ENCODE measurements around the gene RAD51AP2. TPM values are rescaled to one million over a fixed set of nuclear protein-coding genes. Genes with fewer than 3 reads are reported as not detected.
"Not testable (repeated sequence)": the region's sequence is repeated elsewhere in the genome, so short reads cannot be mapped to it uniquely, and the experiment has no call there.

Gene RAD51AP2
- total and polyA plus RNA-seq, 4 donors: 0.46 TPM; not detected in 3

GRCh38 chr2:17506736-17507616, 11.3 kb downstream of the RAD51AP2 start:
- no peak for TF ChIP-seq CTCF (IDR thresholded peaks at IDR 0.05; ENCODE audit: control extremely low read depth, extremely low read depth)
- Histone ChIP-seq H3K9ac (ENCODE audit: insufficient read depth in 1 of 2, low read length in 2 of 2) (no peak overlapping the region), H3K9me3 (ENCODE audit: control insufficient read depth in 4 of 4, insufficient read depth in 3 of 4, low read length in 3 of 4) (no peaks in the 10 kb centered on the region), H3K36me3 (ENCODE audit: control insufficient read depth in 4 of 4, insufficient read depth in 4 of 4, low read length in 4 of 4) (no peaks in the 10 kb centered on the region), H3K27me3 (ENCODE audit: control insufficient read depth in 3 of 3, insufficient read depth in 3 of 3, low read length in 2 of 3) (no peaks in the 10 kb centered on the region), H3K4me1 (ENCODE audit: control insufficient read depth in 5 of 5, insufficient read depth in 5 of 5, low read length in 5 of 5) (no peaks in the 10 kb centered on the region), H3K4me3 (no peak overlapping the region), H3K27ac (ENCODE audit: low read depth in 1 of 2, low read length in 1 of 2) (no peak overlapping the region)
- no peak for ATAC-seq (ENCODE audit: insufficient read depth, low FRiP score)
- 81 to 84% methylated on average over 2 of the region's 2 CpGs for WGBS, 2 donors
- DNase-seq: no peak

- Histone ChIP-seq H3K27me3 (ENCODE audit: control insufficient read depth in 3 of 3, insufficient read depth in 3 of 3, low read length in 2 of 3) (no peaks in the 10 kb centered on the region), H3K36me3 (ENCODE audit: control insufficient read depth in 4 of 4, insufficient read depth in 4 of 4, low read length in 4 of 4) (no peaks in the 10 kb centered on the region), H3K27ac (ENCODE audit: low read depth in 1 of 2, low read length in 1 of 2) (no peak overlapping the region), H3K4me3 (no peak overlapping the region), H3K9me3 (ENCODE audit: control insufficient read depth in 4 of 4, insufficient read depth in 3 of 4, low read length in 3 of 4) (no peaks in the 10 kb centered on the region), H3K4me1 (ENCODE audit: control insufficient read depth in 5 of 5, insufficient read depth in 5 of 5, low read length in 5 of 5) (peaks cover 0 to 2% (median 0%) of the 10 kb centered on the region in 5 donors), H3K9ac (ENCODE audit: insufficient read depth in 1 of 2, low read length in 2 of 2) (no peak overlapping the region)
- WGBS, 2 donors: 46 to 49% methylated on average over 1 of the region's 1 CpG
- TF ChIP-seq CTCF (IDR thresholded peaks at IDR 0.05; ENCODE audit: control extremely low read depth, extremely low read depth): no peak
- ATAC-seq (ENCODE audit: insufficient read depth, low FRiP score) (no peak), DNase-seq (no peak)
Observed at GRCh38 chr2:17497718-17498117, 20.5 kb downstream of the RAD51AP2 start.

- Histone ChIP-seq H3K4me3 (no peak overlapping the region), H3K27me3 (ENCODE audit: control insufficient read depth in 3 of 3, insufficient read depth in 3 of 3, low read length in 2 of 3) (no peaks in the 10 kb centered on the region), H3K36me3 (ENCODE audit: control insufficient read depth in 4 of 4, insufficient read depth in 4 of 4, low read length in 4 of 4) (no peaks in the 10 kb centered on the region), H3K9me3 (ENCODE audit: control insufficient read depth in 4 of 4, insufficient read depth in 3 of 4, low read length in 3 of 4) (no peaks in the 10 kb centered on the region), H3K27ac (ENCODE audit: low read depth in 1 of 2, low read length in 1 of 2) (no peak overlapping the region), H3K9ac (ENCODE audit: insufficient read depth in 1 of 2, low read length in 2 of 2) (no peak overlapping the region), H3K4me1 (ENCODE audit: control insufficient read depth in 5 of 5, insufficient read depth in 5 of 5, low read length in 5 of 5) (peaks cover 0 to 2% (median 0%) of the 10 kb centered on the region in 5 donors)
- ATAC-seq (ENCODE audit: insufficient read depth, low FRiP score) (no peak), DNase-seq (no peak)
- no peak for TF ChIP-seq CTCF (IDR thresholded peaks at IDR 0.05; ENCODE audit: control extremely low read depth, extremely low read depth)
- 19 to 25% methylated on average over 1 of the region's 1 CpG for WGBS, 2 donors
Observed at GRCh38 chr2:17495590-17495989, 22.6 kb downstream of the RAD51AP2 start.

DNA sequence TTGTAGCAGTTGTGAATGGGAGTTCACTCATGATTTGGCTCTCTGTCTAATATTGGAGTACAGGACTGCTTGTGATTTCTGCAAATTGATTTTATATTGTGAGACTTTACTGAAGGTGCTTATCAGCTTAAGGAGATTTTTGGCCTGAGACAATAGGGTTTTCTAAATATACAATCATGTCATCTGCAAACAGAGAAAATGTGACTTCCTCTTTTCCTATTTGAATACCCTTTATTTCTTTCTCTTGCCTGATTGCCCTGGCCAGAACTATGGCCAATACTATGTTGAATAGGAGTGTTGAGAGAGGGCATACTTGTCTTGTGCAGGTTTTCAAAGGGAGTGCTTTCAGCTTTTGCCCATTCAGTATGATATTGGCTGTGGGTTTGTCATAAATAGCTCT, 28.1 kb downstream of the RAD51AP2 start:
- H3K9me3 ChIP-seq (ENCODE audit: control insufficient read depth in 4 of 4, insufficient read depth in 3 of 4, low read length in 3 of 4); H3K4me3 ChIP-seq; H3K27ac ChIP-seq (ENCODE audit: low read depth in 1 of 2, low read length in 1 of 2); DNase-seq; ATAC-seq (ENCODE audit: insufficient read depth, low FRiP score); H3K36me3 ChIP-seq (ENCODE audit: control insufficient read depth in 4 of 4, insufficient read depth in 4 of 4, low read length in 4 of 4); H3K4me1 ChIP-seq (ENCODE audit: control insufficient read depth in 5 of 5, insufficient read depth in 5 of 5, low read length in 5 of 5); H3K9ac ChIP-seq (ENCODE audit: insufficient read depth in 1 of 2, low read length in 2 of 2); H3K27me3 ChIP-seq (ENCODE audit: control insufficient read depth in 3 of 3, insufficient read depth in 3 of 3, low read length in 2 of 3): not testable (repeated sequence)

DNA sequence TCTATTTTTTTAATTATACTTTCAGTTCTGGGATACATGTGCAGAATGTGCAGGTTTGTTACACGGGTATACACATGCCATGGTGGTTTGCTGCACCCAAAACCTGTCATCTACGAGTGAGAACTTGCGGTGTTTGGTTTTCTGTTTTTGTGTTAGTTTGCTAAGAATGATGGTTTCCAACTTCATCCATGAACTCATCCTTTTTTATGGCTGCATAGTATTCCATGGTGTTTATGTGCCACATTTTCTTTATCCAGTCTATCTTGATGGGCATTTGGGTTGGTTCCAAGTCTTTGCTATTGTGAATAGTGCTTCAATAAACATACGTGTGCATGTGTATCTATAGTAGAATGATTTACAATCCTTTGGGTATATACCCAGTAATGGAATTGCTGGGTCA, 29.6 kb downstream of the RAD51AP2 start:
- not testable (repeated sequence) for H3K9ac ChIP-seq (ENCODE audit: insufficient read depth in 1 of 2, low read length in 2 of 2); DNase-seq; H3K4me3 ChIP-seq; H3K36me3 ChIP-seq (ENCODE audit: control insufficient read depth in 4 of 4, insufficient read depth in 4 of 4, low read length in 4 of 4); H3K27ac ChIP-seq (ENCODE audit: low read depth in 1 of 2, low read length in 1 of 2); H3K4me1 ChIP-seq (ENCODE audit: control insufficient read depth in 5 of 5, insufficient read depth in 5 of 5, low read length in 5 of 5); H3K9me3 ChIP-seq (ENCODE audit: control insufficient read depth in 4 of 4, insufficient read depth in 3 of 4, low read length in 3 of 4); ATAC-seq (ENCODE audit: insufficient read depth, low FRiP score); H3K27me3 ChIP-seq (ENCODE audit: control insufficient read depth in 3 of 3, insufficient read depth in 3 of 3, low read length in 2 of 3)
- WGBS, 2 donors: 89 to 95% methylated on average over 4 of the region's 4 CpGs
